Mononuclear cell (primary cell): ENCODE data around the gene CDRT4. TPM values are rescaled to one million over a fixed set of nuclear protein-coding genes. Genes with fewer than 3 reads are reported as not detected.

Experiments used
- H3K27me3 ChIP-seq: 2 replicates; pipeline ENCODE4 v1.6.0; 2011; ENCODE audit warnings: low read length, control low read depth; ENCODE audit not compliant: insufficient read depth
- H3K4me1 ChIP-seq: 2 replicates; pipeline ENCODE4 v1.5.1; 2011; ENCODE audit warnings: mild to moderate bottlenecking, low read length, control low read depth; ENCODE audit not compliant: insufficient read depth
- H3K4me3 ChIP-seq: 2 replicates; pipeline ENCODE4 v1.5.1; 2011; ENCODE audit warnings: mild to moderate bottlenecking, low read length, moderate library complexity
- H3K9me3 ChIP-seq: 2 replicates; pipeline ENCODE4 v1.5.1; 2011; ENCODE audit warnings: low read depth, mild to moderate bottlenecking, control low read depth, low read length
- total RNA-seq: library from RNA; depleted of rRNA; stranded (reverse); fragments of >200 nt; gene quantifications from one replicate; pipeline ENCODE4 v1.2.3, GENCODE V29; 2012

The CDRT4 gene
- total RNA-seq, 1 donor: 1.3 TPM

GRCh38 chr17:15406081-15406480, 61.3 kb downstream of the CDRT4 start:
- H3K4me3 ChIP-seq: no peak overlapping the region
- no peaks in the 10 kb centered on the region for H3K27me3 ChIP-seq
- no peaks in the 10 kb centered on the region for H3K4me1 ChIP-seq
- no peaks in the 10 kb centered on the region for H3K9me3 ChIP-seq

GRCh38 chr17:15405058-15405415, 62.4 kb downstream of the CDRT4 start:
- no peaks in the 10 kb centered on the region for H3K9me3 ChIP-seq
- H3K27me3 ChIP-seq: no peaks in the 10 kb centered on the region
- no peak overlapping the region for H3K4me3 ChIP-seq
- H3K4me1 ChIP-seq: no peaks in the 10 kb centered on the region

- Histone ChIP-seq H3K4me1 (no peaks in the 10 kb centered on the region), H3K27me3 (no peaks in the 10 kb centered on the region), H3K4me3 (no peak overlapping the region)
Measured at GRCh38 chr17:15404106-15405057, 63.0 kb downstream of the CDRT4 start.

GRCh38 chr17:15403276-15403939, 64.0 kb downstream of the CDRT4 start:
- no peaks in the 10 kb centered on the region for H3K27me3 ChIP-seq
- no peak overlapping the region for H3K4me3 ChIP-seq
- H3K9me3 ChIP-seq: no peaks in the 10 kb centered on the region
- no peaks in the 10 kb centered on the region for H3K4me1 ChIP-seq

More at GRCh38 chr17:15404106-15405057, 63.0 kb downstream of the CDRT4 start:
- no peaks in the 10 kb centered on the region for H3K9me3 ChIP-seq

- Histone ChIP-seq H3K9me3 (no peaks in the 10 kb centered on the region), H3K4me1 (no peaks in the 10 kb centered on the region), H3K4me3 (no peak overlapping the region), H3K27me3 (no peaks in the 10 kb centered on the region)
Measured at GRCh38 chr17:15399443-15399842, 68.0 kb downstream of the CDRT4 start.

GRCh38 chr17:15398736-15399331, 68.6 kb downstream of the CDRT4 start:
- H3K9me3 ChIP-seq: no peaks in the 10 kb centered on the region
- no peaks in the 10 kb centered on the region for H3K4me1 ChIP-seq
- no peak overlapping the region for H3K4me3 ChIP-seq
- H3K27me3 ChIP-seq: no peaks in the 10 kb centered on the region

- H3K4me3 ChIP-seq: no peak overlapping the region
- no peaks in the 10 kb centered on the region for H3K4me1 ChIP-seq
- no peaks in the 10 kb centered on the region for H3K27me3 ChIP-seq
- H3K9me3 ChIP-seq: no peaks in the 10 kb centered on the region
Measured at GRCh38 chr17:15398291-15398690, 69.1 kb downstream of the CDRT4 start.

- Histone ChIP-seq H3K4me3 (no peak overlapping the region), H3K4me1 (no peaks in the 10 kb centered on the region), H3K9me3 (no peaks in the 10 kb centered on the region), H3K27me3 (no peaks in the 10 kb centered on the region)
Measured at GRCh38 chr17:15397620-15398019, 69.8 kb downstream of the CDRT4 start.

- Histone ChIP-seq H3K4me1 (no peaks in the 10 kb centered on the region), H3K27me3 (no peaks in the 10 kb centered on the region), H3K4me3 (no peak overlapping the region), H3K9me3 (no peaks in the 10 kb centered on the region)
Measured at GRCh38 chr17:15395091-15395490, 72.3 kb downstream of the CDRT4 start.

- H3K27me3 ChIP-seq: no peaks in the 10 kb centered on the region
- no peak overlapping the region for H3K4me3 ChIP-seq
- H3K9me3 ChIP-seq: no peaks in the 10 kb centered on the region
- H3K4me1 ChIP-seq: no peaks in the 10 kb centered on the region
Measured at GRCh38 chr17:15393414-15393813, 74.0 kb downstream of the CDRT4 start.

- Histone ChIP-seq H3K9me3 (no peaks in the 10 kb centered on the region), H3K4me3 (no peak overlapping the region), H3K27me3 (no peaks in the 10 kb centered on the region), H3K4me1 (no peaks in the 10 kb centered on the region)
Measured at GRCh38 chr17:15392326-15392741, 75.1 kb downstream of the CDRT4 start.

GRCh38 chr17:15388356-15389041, 78.9 kb downstream of the CDRT4 start:
- Histone ChIP-seq H3K4me3 (no peak overlapping the region), H3K9me3 (no peaks in the 10 kb centered on the region), H3K4me1 (no peaks in the 10 kb centered on the region), H3K27me3 (no peaks in the 10 kb centered on the region)

- Histone ChIP-seq H3K9me3 (no peaks in the 10 kb centered on the region), H3K4me3 (no peak overlapping the region), H3K27me3 (no peaks in the 10 kb centered on the region), H3K4me1 (no peaks in the 10 kb centered on the region)
Measured at GRCh38 chr17:15386083-15386482, 81.3 kb downstream of the CDRT4 start.
